HepG2 (cell line): Measurements from ENCODE around the gene SLC16A4.

ENCODE experiments used
- HNRNPUL1 ChIP-seq: fragments of 200-400 bp; formaldehyde crosslinking; IDR thresholded peaks from 2 replicates; pipeline ENCODE4 v1.6.1; 2017; ENCODE audit warnings: low read depth, mild to moderate bottlenecking, low read length, moderate library complexity
- TF ChIP-seq, protein P1 (sequence below): sonication (generic); formaldehyde crosslinking; IDR thresholded peaks from 2 replicates; pipeline ENCODE4 v1.5.0; 2020; ENCODE audit warnings: mild to moderate bottlenecking, missing genetic modification reagents, moderate library complexity

DNA sequence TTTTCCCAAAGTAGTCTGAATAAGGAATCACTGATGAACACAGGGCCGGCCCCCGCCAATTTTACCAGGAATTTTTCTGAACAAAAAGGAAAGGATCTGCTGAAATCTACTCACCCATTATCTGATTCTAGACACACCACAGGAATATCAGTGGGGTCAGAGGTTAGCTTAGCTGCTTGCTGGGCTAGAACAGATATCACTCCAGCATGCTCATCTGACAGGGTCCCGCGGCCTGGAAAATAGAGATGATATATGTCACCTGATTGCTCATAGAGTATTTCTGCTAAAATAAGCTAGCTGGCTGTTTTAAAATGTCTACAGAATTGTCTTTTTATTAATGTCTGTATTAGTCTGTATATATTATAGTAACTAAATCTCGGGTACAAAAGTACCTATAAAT is 13.0 kb upstream of the SLC16A4 start:
- TF ChIP-seq, protein P1, sequence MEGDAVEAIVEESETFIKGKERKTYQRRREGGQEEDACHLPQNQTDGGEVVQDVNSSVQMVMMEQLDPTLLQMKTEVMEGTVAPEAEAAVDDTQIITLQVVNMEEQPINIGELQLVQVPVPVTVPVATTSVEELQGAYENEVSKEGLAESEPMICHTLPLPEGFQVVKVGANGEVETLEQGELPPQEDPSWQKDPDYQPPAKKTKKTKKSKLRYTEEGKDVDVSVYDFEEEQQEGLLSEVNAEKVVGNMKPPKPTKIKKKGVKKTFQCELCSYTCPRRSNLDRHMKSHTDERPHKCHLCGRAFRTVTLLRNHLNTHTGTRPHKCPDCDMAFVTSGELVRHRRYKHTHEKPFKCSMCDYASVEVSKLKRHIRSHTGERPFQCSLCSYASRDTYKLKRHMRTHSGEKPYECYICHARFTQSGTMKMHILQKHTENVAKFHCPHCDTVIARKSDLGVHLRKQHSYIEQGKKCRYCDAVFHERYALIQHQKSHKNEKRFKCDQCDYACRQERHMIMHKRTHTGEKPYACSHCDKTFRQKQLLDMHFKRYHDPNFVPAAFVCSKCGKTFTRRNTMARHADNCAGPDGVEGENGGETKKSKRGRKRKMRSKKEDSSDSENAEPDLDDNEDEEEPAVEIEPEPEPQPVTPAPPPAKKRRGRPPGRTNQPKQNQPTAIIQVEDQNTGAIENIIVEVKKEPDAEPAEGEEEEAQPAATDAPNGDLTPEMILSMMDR (CRISPR knock-in tag), result no peak
- TF ChIP-seq HNRNPUL1, result no peak
